Liver (tissue), 9 donors: ENCODE results near the gene ST6GALNAC2. TPM values are rescaled to one million over a fixed set of nuclear protein-coding genes. Genes with fewer than 3 reads are reported as not detected.
A peak's percentile ranks its signal among the peaks of the same experiment; 100 is the strongest.

ENCODE experiments used
- DNase-seq: peaks from one replicate; pipeline ENCODE4 v3.0.0-alpha.2; 2017; ENCODE audit warnings: low spot score
- H3K27ac ChIP-seq, 2 donors: one replicate each; pipeline ENCODE4 v1.7.0; 2013; ENCODE audit warnings: inconsistent platforms in 2 of 2, low read length in 2 of 2, control low read depth in 1 of 2, low read depth in 1 of 2, mild to moderate bottlenecking in 1 of 2
- H3K27me3 ChIP-seq, 4 donors: one replicate each; pipeline versions ENCODE4 v1.6.1 to v1.7.0; 2013; ENCODE audit warnings: low read length in 3 of 4, inconsistent platforms in 1 of 4, mild to moderate bottlenecking in 1 of 4, moderate library complexity in 1 of 4; ENCODE audit not compliant: control insufficient read depth in 4 of 4, insufficient read depth in 4 of 4
- H3K36me3 ChIP-seq, 4 donors: one replicate each; pipeline versions ENCODE4 v1.6.1 to v1.7.0; 2013; ENCODE audit warnings: low read length in 3 of 4, mild to moderate bottlenecking in 3 of 4, low read depth in 1 of 4, moderate library complexity in 1 of 4; ENCODE audit not compliant: control insufficient read depth in 4 of 4, insufficient read depth in 3 of 4
- H3K4me1 ChIP-seq, 4 donors: one replicate each; pipeline versions ENCODE4 v1.6.1 to v1.7.0; 2013; ENCODE audit warnings: low read length in 3 of 4, mild to moderate bottlenecking in 3 of 4, moderate library complexity in 1 of 4; ENCODE audit not compliant: control insufficient read depth in 4 of 4, insufficient read depth in 4 of 4
- H3K4me3 ChIP-seq, 3 donors: one replicate each; pipeline versions ENCODE4 v1.6.1 to v1.7.0; 2013; ENCODE audit warnings: low read length in 3 of 3, control low read depth in 1 of 3, low read depth in 1 of 3, mild to moderate bottlenecking in 1 of 3
- H3K9ac ChIP-seq, 2 donors: one replicate each; pipeline ENCODE4 v1.7.0; 2013; ENCODE audit warnings: low read length in 2 of 2, mild to moderate bottlenecking in 2 of 2, moderate library complexity in 2 of 2, control low read depth in 1 of 2, low read depth in 1 of 2
- H3K9me3 ChIP-seq, 4 donors: one replicate each; pipeline versions ENCODE4 v1.6.1 to v1.7.0; 2013; ENCODE audit warnings: low read length in 3 of 4; ENCODE audit not compliant: control insufficient read depth in 4 of 4
- CTCF ChIP-seq: fragments of 150-350 bp; IDR thresholded peaks from 2 replicates; pipeline ENCODE4 v1.5.1; 2017; ENCODE audit warnings: improper control_type of control experiment, low read depth, low read length; ENCODE audit not compliant: missing input control
- EGR1 ChIP-seq, 2 donors: IDR thresholded peaks; 2 replicates each; pipeline ENCODE4 v1.6.1; 2016 to 2018; ENCODE audit warnings: antibody characterized with exemption in 2 of 2, low read depth in 2 of 2
- FOXA2 ChIP-seq: IDR thresholded peaks from 2 replicates; pipeline ENCODE4 v1.6.1; 2016; ENCODE audit warnings: antibody characterized with exemption
- GABPA ChIP-seq, 2 donors: IDR thresholded peaks in 1 of 2; conservative IDR thresholded peaks in 1 of 2; 2 replicates each; pipeline ENCODE4 v1.6.1; 2016; ENCODE audit warnings: antibody characterized with exemption in 2 of 2, mild to moderate bottlenecking in 1 of 2, moderate library complexity in 1 of 2
- HNF4A ChIP-seq, 2 donors: conservative IDR thresholded peaks; 2 replicates each; pipeline ENCODE4 v1.6.1; 2016; ENCODE audit warnings: antibody characterized with exemption in 2 of 2, mild to moderate bottlenecking in 2 of 2
- HNF4G ChIP-seq: IDR thresholded peaks from 2 replicates; pipeline ENCODE4 v1.6.1; 2016; ENCODE audit warnings: antibody characterized with exemption
- MAX ChIP-seq: IDR thresholded peaks from 2 replicates; pipeline ENCODE4 v1.6.1; 2016; ENCODE audit warnings: antibody characterized with exemption
- NR2F2 ChIP-seq: IDR thresholded peaks from 2 replicates; pipeline ENCODE4 v1.6.1; 2016; ENCODE audit warnings: antibody characterized with exemption
- REST ChIP-seq: IDR thresholded peaks from 2 replicates; pipeline ENCODE4 v1.6.1; 2016; ENCODE audit warnings: antibody characterized with exemption, mild to moderate bottlenecking
- RXRA ChIP-seq, 2 donors: IDR thresholded peaks; 2 replicates each; pipeline ENCODE4 v1.6.1; 2017 to 2018; ENCODE audit warnings: antibody characterized with exemption in 2 of 2, mild to moderate bottlenecking in 1 of 2
- SP1 ChIP-seq: IDR thresholded peaks from 2 replicates; pipeline ENCODE4 v1.6.1; 2018; ENCODE audit warnings: antibody characterized with exemption, mild to moderate bottlenecking
- TAF1 ChIP-seq: conservative IDR thresholded peaks from 2 replicates; pipeline ENCODE4 v1.6.1; 2016; ENCODE audit warnings: antibody characterized with exemption, mild to moderate bottlenecking
- WGBS: extraction: QIAGEN DNeasy Blood & Tissue Kit; methylation state at CpG from one replicate; pipeline ENCODE4 v1.1.7; 2013; 5-methylcytosine and 5-hydroxymethylcytosine counted together
- polyA plus RNA-seq, 2 donors: library from polyadenylated mRNA; stranded (reverse) in 1 of 2; unstranded in 1 of 2; fragments of 200-250 nt in 1 of 2; fragments of >200 nt in 1 of 2; fragmentation: Nextera tagmentation in 1 of 2; extraction: Ambion mirVana in 1 of 2; gene quantifications; one replicate each; pipeline versions ENCODE4 v1.2.1 to v1.2.3, GENCODE V29; 2013 to 2015
- total RNA-seq, 2 donors: library from RNA; depleted of rRNA; stranded (reverse); fragments of >200 nt; gene quantifications; one replicate each; pipeline ENCODE4 v1.2.3, GENCODE V29; 2014
- donor health status: healthy.
- donor health status: healthy.
- donor health status: healthy.
- donor health status: healthy.
- donor health status: healthy.

Gene ST6GALNAC2
- total and polyA plus RNA-seq, 4 donors, result 0.52 to 2.6 (median 1.1) TPM

- H3K9ac ChIP-seq, result no peak overlapping the region
- peaks cover 0 to 37% (median 13%) of the 10 kb centered on the region in 4 donors for H3K4me1 ChIP-seq
- 88% methylated on average over 32 of the region's 32 CpGs for WGBS
Observed at GRCh38 chr17:76530811-76531485, 54.7 kb downstream of the ST6GALNAC2 start.

GRCh38 chr17:76530095-76530723 lies 55.5 kb downstream of the ST6GALNAC2 start:
- peak overlapping the region; percentile 62 to 86 for H3K27ac ChIP-seq
- DNase-seq, result no peak
- no peaks in the 10 kb centered on the region for H3K27me3 ChIP-seq
- no peaks in the 10 kb centered on the region for H3K9me3 ChIP-seq
- H3K9ac ChIP-seq, result no peak overlapping the region
- H3K4me1 ChIP-seq, result peaks cover 0 to 42% (median 13%) of the 10 kb centered on the region in 4 donors
- no peak overlapping the region for H3K4me3 ChIP-seq
- H3K36me3 ChIP-seq, result no peaks in the 10 kb centered on the region
- 66% methylated on average over 23 of the region's 23 CpGs for WGBS
- TF ChIP-seq HNF4A (conservative IDR thresholded peaks at IDR 0.05) (peak in 1 of 2 donors; percentile 56), REST (peak; percentile 81), HNF4G (no peak), GABPA (IDR thresholded peaks at IDR 0.05 in 1 of 2, conservative IDR thresholded peaks at IDR 0.05 in 1 of 2) (no peak), SP1 (peak; percentile 67), RXRA (IDR thresholded peaks at IDR 0.05) (peak in 1 of 2 donors; percentile 75), NR2F2 (peak; percentile 56)

More at GRCh38 chr17:76530811-76531485, 54.7 kb downstream of the ST6GALNAC2 start:
- Histone ChIP-seq H3K9me3 (no peaks in the 10 kb centered on the region), H3K4me3 (no peak overlapping the region), H3K27me3 (no peaks in the 10 kb centered on the region), H3K36me3 (no peaks in the 10 kb centered on the region), H3K27ac (peak overlapping the region; percentile 62 to 86)
- no peak for DNase-seq
- TF ChIP-seq GABPA (IDR thresholded peaks at IDR 0.05 in 1 of 2, conservative IDR thresholded peaks at IDR 0.05 in 1 of 2), result no peak
- TF ChIP-seq FOXA2, result no peak
- TF ChIP-seq TAF1, result no peak
- no peak for TF ChIP-seq MAX
- peak in 1 of 2 donors; percentile 28 for TF ChIP-seq HNF4A (conservative IDR thresholded peaks at IDR 0.05)

- Histone ChIP-seq H3K4me1 (peaks cover 3 to 50% (median 19%) of the 10 kb centered on the region in 4 donors), H3K27me3 (no peaks in the 10 kb centered on the region), H3K9me3 (no peaks in the 10 kb centered on the region), H3K36me3 (no peaks in the 10 kb centered on the region), H3K4me3 (no peak overlapping the region), H3K27ac (peak overlapping the region; percentile 62 to 86), H3K9ac (no peak overlapping the region)
- 56% methylated on average over 20 of the region's 20 CpGs for WGBS
- TF ChIP-seq CTCF (no peak), EGR1 (IDR thresholded peaks at IDR 0.05; ENCODE audit: low read depth in 2 of 2) (no peak), REST (peak; percentile 5), NR2F2 (peak; percentile 23)
- peak; percentile 54 for DNase-seq
Observed at GRCh38 chr17:76529224-76530094, 56.2 kb downstream of the ST6GALNAC2 start.
